ENCODE measurements around the gene EPHA6.
"Not testable (repeated sequence)": the region's sequence is repeated elsewhere in the genome, so short reads cannot be mapped to it uniquely, and the experiment has no call there.

Gene EPHA6

GRCh38 chr3:97010881-97011657, 196.7 kb downstream of the EPHA6 start:
- DNase-seq (ENCODE audit: low read depth in 2 of 2, low spot score in 1 of 2) = no peak

DNA sequence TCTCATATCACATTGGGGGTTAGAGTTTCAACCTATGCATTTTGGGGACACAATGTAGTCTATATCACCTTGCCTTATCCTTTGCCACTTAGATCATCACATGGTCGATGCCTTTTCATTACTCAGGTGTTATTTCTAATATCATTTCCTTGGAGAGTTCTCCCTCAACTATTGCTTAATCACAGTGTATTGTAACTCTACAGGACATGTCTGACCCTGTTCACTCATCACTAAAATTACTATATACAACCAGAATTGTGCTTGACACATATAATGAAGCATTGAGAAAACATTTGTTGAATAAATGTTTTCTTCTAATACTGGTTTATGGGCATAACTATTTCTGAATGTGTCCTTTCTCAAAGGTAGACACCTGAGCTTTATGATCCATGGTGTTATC, 207.4 kb downstream of the EPHA6 start:
- no peak for DNase-seq (ENCODE audit: low read depth in 2 of 2, low spot score in 1 of 2)

- not testable (repeated sequence) for DNase-seq (ENCODE audit: low read depth in 2 of 2, low spot score in 1 of 2)
Observed at GRCh38 chr3:97025612-97026011, 211.2 kb downstream of the EPHA6 start.

DNA sequence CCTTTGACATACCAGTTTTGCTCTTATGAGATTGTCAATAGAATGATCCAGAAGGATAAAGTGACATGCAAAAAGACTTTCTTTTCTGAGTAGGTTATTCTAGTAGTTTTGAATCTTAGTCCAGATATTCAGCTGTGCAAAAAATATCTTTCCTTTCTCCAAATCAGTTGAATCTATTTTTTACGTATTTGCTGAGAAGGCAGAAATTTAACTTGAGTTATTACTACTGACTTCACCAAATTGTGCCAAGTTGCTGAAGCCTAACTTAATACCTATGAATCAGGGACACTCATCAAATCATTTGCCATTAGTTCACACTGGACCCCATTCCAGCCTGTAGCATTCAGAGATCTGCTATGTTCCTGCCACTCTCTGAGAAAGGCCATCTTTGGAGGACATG, 215.6 kb downstream of the EPHA6 start:
- no peak for DNase-seq (ENCODE audit: low read depth in 2 of 2, low spot score in 1 of 2)

GRCh38 chr3:97037294-97037943, 223.0 kb downstream of the EPHA6 start:
- no peak for DNase-seq (ENCODE audit: low read depth in 2 of 2, low spot score in 1 of 2)

DNA sequence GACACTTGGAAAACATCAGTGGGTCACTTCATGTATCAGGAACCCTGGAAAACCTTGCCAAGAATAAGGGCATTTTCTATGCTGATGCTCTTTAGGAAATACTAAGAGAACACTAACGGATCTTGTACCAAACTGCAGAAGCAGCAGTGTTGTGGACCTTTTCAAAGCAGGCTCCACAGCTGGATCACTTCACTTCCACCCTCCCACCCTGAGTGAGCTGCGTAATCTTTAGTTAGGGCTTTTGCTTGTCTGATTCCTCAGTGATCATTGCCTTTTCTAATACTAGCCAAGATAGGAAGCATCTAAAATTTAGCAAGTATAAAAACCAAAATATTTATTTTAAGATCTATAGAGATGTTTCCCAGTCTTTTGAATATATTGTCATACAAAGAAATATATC, 229.0 kb downstream of the EPHA6 start:
- DNase-seq (ENCODE audit: low read depth in 2 of 2, low spot score in 1 of 2) = no peak

- no peak for DNase-seq (ENCODE audit: low read depth in 2 of 2, low spot score in 1 of 2)
Observed at GRCh38 chr3:97057365-97057764, 243.0 kb downstream of the EPHA6 start.

- no peak for DNase-seq (ENCODE audit: low read depth in 2 of 2, low spot score in 1 of 2)
Observed at GRCh38 chr3:97059168-97059567, 244.8 kb downstream of the EPHA6 start.

DNA sequence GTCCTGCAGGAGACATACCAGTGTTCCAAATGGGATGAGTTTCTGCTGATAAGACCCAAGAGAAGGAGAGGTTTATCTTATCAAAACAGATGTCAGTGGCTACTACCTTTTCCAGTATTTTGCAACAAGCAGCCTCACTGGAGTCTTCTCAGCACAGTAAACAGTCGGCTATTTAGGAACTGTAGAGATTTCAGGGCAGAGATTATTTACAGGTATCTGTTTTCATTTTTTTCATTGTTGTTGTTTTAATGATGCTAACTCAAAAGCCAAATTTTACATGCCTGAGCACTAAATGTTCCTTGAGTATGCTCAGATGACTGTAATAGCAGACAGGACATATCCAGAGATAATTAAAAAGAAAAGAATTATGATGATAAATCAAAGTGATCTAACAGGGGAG, 252.1 kb downstream of the EPHA6 start:
- DNase-seq (ENCODE audit: low read depth in 2 of 2, low spot score in 1 of 2) = no peak

DNA sequence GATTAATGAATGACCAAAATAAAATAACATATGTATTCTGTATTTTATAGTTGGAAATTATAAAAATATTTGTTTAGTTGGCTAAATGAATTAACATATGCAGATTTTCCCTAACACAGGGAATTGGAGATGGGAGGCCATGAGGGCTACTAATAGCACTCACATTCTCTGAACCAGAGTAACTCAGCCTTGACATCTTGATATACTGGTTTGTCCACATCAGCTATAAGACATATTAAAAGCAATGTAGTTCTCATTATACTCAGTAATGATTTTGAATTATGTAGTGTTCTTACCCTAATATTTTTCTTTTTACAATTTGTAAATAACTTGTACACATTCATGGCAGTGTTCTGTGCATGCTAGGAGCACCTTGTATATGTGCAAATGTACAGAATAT, 255.9 kb downstream of the EPHA6 start:
- DNase-seq (ENCODE audit: low read depth in 2 of 2, low spot score in 1 of 2) = no peak

DNA sequence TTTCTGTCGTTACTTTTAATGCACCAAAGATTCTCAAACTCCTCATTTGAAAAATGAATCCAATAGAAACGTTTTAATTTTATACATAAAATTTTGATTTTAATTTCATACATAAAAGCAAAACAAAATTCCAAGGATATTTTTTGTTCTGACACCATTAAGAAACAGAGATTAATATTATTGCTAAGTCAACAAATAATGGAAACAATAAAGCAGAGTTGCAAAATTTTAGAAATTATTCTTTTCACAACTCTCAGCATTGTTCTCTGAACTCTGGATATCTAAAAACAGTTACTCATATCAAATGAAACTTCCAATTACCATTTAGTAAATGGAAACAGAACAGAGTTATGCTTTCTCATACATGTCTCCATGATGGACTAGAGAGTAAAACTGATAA, 260.2 kb downstream of the EPHA6 start:
- no peak for DNase-seq (ENCODE audit: low read depth in 2 of 2, low spot score in 1 of 2)

GRCh38 chr3:97076673-97077072, 262.3 kb downstream of the EPHA6 start:
- no peak for DNase-seq (ENCODE audit: low read depth in 2 of 2, low spot score in 1 of 2)

DNA sequence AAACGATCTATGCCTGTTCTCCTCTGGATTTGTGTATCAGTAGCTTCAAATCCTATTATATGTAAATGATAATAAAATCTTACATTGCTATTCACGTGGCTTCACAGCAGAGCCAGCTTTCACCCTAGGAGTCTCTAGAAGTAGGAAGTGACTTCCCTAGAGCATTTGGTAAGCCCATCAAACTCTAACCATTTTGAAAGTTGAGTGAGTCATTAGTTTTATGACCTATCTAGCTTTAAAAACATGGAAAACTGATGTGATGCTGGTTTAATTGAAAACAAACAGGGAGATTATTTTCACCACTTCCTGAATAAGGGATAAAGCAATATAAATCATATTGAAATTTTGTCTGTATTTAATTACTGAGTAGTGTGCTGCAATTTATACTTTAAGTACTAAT, 275.2 kb downstream of the EPHA6 start:
- no peak for DNase-seq (ENCODE audit: low read depth in 2 of 2, low spot score in 1 of 2)

GRCh38 chr3:97102641-97103040, 288.2 kb downstream of the EPHA6 start:
- DNase-seq (ENCODE audit: low read depth in 2 of 2, low spot score in 1 of 2) = no peak

GRCh38 chr3:97105989-97106651, 291.7 kb downstream of the EPHA6 start:
- DNase-seq (ENCODE audit: low read depth in 2 of 2, low spot score in 1 of 2) = no peak

- no peak for DNase-seq (ENCODE audit: low read depth in 2 of 2, low spot score in 1 of 2)
Observed at GRCh38 chr3:97106652-97106989, 292.2 kb downstream of the EPHA6 start.

- DNase-seq (ENCODE audit: low read depth in 2 of 2, low spot score in 1 of 2) = no peak
Observed at GRCh38 chr3:97108136-97108535, 293.7 kb downstream of the EPHA6 start.

DNA sequence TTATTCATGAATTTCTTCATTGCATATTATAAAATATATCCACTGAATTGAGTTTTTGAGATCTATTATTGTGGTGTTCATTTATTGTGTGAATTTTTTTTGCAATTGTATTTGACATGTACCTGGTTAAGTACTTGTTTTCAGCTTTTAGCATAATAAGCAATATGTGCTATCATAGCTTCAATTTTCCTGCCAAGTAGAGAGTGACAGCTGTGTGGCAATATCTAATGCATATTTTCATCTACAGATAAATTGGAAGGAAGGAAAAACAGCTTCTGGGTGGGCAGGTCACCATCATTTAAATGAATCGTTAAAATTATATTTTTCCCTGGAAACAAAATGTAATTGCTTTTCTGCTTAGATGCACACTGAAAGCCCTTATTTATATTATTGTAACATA, 296.9 kb downstream of the EPHA6 start:
- DNase-seq (ENCODE audit: low read depth in 2 of 2, low spot score in 1 of 2) = no peak

GRCh38 chr3:97121386-97121785, 307.0 kb downstream of the EPHA6 start:
- DNase-seq (ENCODE audit: low read depth in 2 of 2, low spot score in 1 of 2) = no peak

GRCh38 chr3:97125902-97126499, 311.6 kb downstream of the EPHA6 start:
- no peak for DNase-seq (ENCODE audit: low read depth in 2 of 2, low spot score in 1 of 2)

DNA sequence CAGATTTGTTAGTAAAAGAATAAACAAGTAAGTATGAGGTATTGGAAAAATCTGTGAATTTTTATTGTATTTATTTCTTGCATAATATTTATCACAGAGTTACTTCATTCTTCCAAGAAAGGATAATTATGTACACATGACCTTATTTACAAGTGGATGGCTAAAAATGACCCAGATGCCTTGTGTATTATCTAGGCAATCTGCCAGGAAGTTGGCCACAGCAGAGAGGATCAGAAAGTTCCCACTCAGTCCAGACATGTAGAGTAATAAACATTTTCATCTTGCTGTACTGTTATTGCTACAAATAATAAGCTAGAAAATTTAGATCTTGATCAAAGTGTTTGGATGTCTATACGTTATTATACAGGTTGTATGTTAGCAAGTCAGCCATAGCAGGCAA, 317.1 kb downstream of the EPHA6 start:
- no peak for DNase-seq (ENCODE audit: low read depth in 2 of 2, low spot score in 1 of 2)

DNA sequence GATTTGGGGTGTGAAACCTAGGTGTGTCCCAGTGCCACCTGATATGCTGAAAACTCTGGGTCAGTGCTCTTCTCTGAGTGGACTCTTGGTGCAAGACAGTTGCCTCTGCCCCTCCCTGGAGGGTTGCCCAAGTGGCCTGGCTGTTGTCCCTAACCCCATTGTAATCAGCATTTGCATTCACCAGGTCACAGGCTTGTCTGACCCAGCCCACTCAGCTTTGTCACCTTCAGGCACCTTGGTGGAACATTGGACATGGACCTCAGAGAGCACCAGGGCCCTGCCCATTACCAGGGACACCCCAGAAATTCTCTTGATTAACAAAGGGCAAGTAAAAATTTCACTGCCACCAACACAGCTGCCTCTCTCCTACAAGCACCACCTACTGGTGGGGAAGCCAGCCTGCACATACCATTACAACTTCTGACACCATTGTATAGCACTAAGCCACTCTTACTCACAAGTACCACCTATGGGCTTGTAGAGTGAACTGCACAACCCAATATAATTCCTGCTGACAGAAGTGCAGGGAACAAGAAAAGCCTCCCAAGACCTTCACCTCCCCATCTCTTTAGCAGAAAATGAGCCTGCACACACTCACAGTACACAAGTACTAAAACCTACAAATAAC, 324.6 kb downstream of the EPHA6 start:
- no peak for DNase-seq (ENCODE audit: low read depth in 2 of 2, low spot score in 1 of 2)
